Tibial artery (tissue), 4 donors: ENCODE results near the gene TMA7.

Experiments used
- DNase-seq, 2 donors: peaks; one replicate each; pipeline ENCODE4 v3.0.0-alpha.2; 2019
- H3K27ac ChIP-seq, 2 donors: fragments of 200-600 bp; sonication (generic) in 1 of 2; 1 replicate in 1 of 2; 2 replicates in 1 of 2; pipeline ENCODE4 v1.5.1; 2018 to 2019; ENCODE audit warnings: mild to moderate bottlenecking in 1 of 2
- H3K27me3 ChIP-seq, 2 donors: fragments of 200-600 bp; sonication (generic) in 1 of 2; one replicate each; pipeline versions ENCODE4 v1.5.1 to v1.6.0; 2016 to 2019
- H3K36me3 ChIP-seq, 3 donors: fragments of 200-600 bp; sonication (generic) in 2 of 3; one replicate each; pipeline ENCODE4 v1.5.1; 2016 to 2019; ENCODE audit warnings: mild to moderate bottlenecking in 2 of 3
- H3K4me1 ChIP-seq, 4 donors: fragments of 200-600 bp; sonication (generic) in 2 of 4; 1 replicate in 3 of 4; 2 replicates in 1 of 4; pipeline ENCODE4 v1.5.1; 2016 to 2019
- H3K4me3 ChIP-seq, 2 donors: fragments of 200-600 bp; sonication (generic) in 1 of 2; 1 replicate in 1 of 2; 2 replicates in 1 of 2; pipeline ENCODE4 v1.5.1; 2018 to 2019; ENCODE audit warnings: mild to moderate bottlenecking in 2 of 2
- H3K9me3 ChIP-seq, 3 donors: fragments of 200-600 bp; sonication (generic) in 1 of 3; one replicate each; pipeline ENCODE4 v1.5.1; 2016 to 2019
- intact Hi-C: fragments of 100-400 bp; cut with DNase I; formaldehyde crosslinking; loops from one replicate; pipeline ENCODE4 v1.15.0; 2023; ENCODE audit warnings: low total_unique reads
- TF ChIP-seq, protein P1 (sequence below), 2 experiments: fragments of 200-600 bp in 1 of 2; fragments of 450-650 bp in 1 of 2; IDR thresholded peaks; one replicate each; pipeline ENCODE4 v1.5.1; 2017 to 2019; ENCODE audit warnings: antibody characterized with exemption in 2 of 2, mild to moderate bottlenecking in 1 of 2, moderate library complexity in 1 of 2

Gene TMA7

DNA sequence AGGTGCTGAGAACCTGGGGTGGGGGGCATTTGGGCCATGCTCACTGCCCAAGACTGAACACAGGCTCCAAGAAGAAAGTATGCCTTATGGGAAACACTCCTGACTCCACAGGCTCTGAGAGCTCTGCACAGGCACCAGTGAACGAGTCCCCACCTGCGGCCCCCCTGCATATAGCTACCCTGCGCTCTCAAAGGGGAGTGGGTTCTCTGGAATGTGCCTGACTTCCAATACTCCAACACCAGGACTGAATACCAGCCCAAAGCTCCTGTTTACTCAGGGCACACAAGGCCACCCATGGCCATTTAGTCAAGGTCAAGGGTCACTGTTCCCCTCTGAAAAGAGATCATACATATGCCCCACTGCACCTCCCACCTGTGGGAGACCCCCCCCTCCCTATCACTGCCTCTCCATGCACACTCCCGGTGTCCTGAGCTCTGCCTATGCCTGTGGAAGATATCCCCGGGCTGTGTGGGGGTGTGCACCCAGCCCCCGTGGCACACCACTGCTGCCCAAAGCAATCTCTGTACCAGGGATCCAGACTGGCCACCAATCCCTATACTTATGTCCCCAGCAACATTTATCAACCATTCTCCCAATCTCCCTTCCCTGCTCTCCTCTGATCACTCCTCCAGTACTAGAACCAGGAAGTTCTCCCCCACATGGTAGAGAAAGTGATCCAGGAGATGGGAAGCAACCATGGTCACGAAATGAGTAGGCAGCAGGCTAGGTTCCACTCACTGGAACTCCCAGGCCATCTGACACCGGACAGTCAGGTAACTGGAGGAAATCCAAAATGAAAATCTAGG lies 8.6 kb upstream of the TMA7 start:
- Histone ChIP-seq H3K36me3 (peaks cover 0 to 15% (median 0%) of the 10 kb centered on the region in 3 donors), H3K4me3 (no peak overlapping the region), H3K27ac (peak overlapping the region; percentile 93 to 99), H3K4me1 (peaks cover 0 to 71% (median 52%) of the 10 kb centered on the region in 4 donors), H3K9me3 (no peaks in the 10 kb centered on the region), H3K27me3 (no peaks in the 10 kb centered on the region)
- TF ChIP-seq, protein P1, sequence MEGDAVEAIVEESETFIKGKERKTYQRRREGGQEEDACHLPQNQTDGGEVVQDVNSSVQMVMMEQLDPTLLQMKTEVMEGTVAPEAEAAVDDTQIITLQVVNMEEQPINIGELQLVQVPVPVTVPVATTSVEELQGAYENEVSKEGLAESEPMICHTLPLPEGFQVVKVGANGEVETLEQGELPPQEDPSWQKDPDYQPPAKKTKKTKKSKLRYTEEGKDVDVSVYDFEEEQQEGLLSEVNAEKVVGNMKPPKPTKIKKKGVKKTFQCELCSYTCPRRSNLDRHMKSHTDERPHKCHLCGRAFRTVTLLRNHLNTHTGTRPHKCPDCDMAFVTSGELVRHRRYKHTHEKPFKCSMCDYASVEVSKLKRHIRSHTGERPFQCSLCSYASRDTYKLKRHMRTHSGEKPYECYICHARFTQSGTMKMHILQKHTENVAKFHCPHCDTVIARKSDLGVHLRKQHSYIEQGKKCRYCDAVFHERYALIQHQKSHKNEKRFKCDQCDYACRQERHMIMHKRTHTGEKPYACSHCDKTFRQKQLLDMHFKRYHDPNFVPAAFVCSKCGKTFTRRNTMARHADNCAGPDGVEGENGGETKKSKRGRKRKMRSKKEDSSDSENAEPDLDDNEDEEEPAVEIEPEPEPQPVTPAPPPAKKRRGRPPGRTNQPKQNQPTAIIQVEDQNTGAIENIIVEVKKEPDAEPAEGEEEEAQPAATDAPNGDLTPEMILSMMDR (IDR thresholded peaks at IDR 0.05), result no peak
- DNase-seq, result peak; percentile 18 to 55
- intact Hi-C loops, result loop anchor here (10.0 kb wide), 2 partner anchors 127 to 197 kb away; partner anchors contain the start of gene NME6

DNA sequence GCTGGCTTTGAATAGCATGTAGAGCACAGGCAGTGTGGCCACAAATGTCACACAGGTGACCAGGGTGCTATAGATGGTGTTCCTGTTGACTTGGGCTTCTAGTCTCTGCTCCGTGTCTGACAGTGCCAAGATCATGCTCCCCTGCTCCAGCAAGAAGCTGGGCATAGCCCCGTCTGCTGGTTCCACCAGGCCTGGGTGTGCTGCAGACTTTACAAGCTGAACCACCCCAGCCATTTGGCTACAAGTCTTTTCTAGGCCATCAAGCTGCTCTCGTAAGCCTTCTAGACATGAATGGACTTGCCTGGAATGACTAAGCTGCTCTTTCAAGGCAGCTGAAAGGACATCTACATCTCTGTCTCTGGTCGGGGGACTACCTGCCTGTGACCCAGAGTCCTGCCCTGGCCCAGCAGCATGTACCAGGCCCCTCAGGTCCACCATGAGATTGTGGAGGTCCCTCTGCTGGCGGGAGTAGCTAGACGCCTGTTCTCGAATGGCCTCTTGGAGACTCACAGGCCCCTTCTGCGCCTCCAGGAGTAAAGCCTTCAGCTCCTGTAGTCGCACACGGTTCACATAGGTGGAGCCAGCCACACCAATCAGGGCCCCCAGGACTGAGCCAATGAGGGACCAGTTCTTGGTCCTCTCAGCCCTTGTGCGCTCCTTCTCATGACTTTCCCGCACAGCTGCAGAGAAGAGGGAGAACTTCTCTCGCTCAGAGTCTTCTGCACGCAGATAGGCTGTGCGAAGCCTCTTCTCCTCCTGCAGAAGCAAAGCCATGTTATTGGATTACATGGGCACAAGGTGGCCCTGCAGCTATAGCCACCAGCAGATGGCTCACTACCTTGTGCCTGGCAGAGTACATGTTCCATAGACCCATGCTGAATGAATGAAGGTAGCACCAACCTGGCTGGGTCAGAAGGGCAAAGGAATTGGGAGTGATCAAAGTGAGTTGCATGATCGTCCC lies 7.4 kb upstream of the TMA7 start:
- peaks cover 0 to 15% (median 0%) of the 10 kb centered on the region in 3 donors for H3K36me3 ChIP-seq
- TF ChIP-seq, protein P1 (IDR thresholded peaks at IDR 0.05), result no peak
- H3K9me3 ChIP-seq, result no peaks in the 10 kb centered on the region
- intact Hi-C loops, result loop anchor here (10.0 kb wide), 2 partner anchors 128 to 198 kb away; partner anchors contain the start of gene NME6
- H3K4me3 ChIP-seq, result no peak overlapping the region
- H3K27me3 ChIP-seq, result no peaks in the 10 kb centered on the region
- H3K4me1 ChIP-seq, result peaks cover 0 to 58% (median 42%) of the 10 kb centered on the region in 4 donors
- peak overlapping the region; percentile 93 to 99 for H3K27ac ChIP-seq
- peak; percentile 18 to 63 for DNase-seq

DNA sequence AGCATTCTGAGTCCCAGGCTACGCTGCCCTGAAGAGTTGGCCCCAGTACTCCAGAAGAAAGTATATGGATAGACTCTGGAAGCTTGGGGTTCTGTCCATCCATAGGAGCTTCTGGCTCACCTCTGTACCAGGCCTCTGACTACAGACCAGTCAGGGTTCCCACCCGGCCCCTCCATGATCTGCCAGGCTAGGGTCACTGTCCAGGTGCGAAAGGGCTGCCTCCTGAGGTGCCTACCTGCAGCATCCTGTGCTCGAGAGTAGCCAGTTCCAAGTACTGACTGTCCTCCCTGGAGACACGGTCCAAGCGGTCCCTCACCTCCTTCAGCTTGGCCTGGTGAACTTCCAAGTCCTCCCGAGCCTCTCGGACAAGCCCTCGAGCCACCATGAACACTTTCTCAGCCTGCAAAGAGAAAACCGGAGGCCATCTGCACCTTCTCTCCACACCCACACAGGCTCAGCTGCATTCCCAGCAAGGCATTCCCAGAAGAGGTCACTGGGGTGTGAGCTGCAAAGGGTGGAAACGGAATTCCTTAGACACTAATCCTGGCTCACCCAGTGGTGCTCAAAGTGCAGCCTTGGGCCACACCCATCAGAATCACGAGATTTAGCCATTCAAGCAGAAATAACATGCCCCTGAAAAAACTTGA lies 6.5 kb upstream of the TMA7 start:
- Histone ChIP-seq H3K4me3 (peak overlapping the region; percentile 10 to 15), H3K27me3 (no peaks in the 10 kb centered on the region), H3K36me3 (peaks cover 0 to 15% (median 0%) of the 10 kb centered on the region in 3 donors), H3K27ac (peak overlapping the region; percentile 93 to 99), H3K4me1 (peaks cover 0 to 49% (median 36%) of the 10 kb centered on the region in 4 donors), H3K9me3 (no peaks in the 10 kb centered on the region)
- intact Hi-C loops, result loop anchor here (10.0 kb wide), 2 partner anchors 129 to 199 kb away; partner anchors contain the start of gene NME6
- TF ChIP-seq, protein P1 (IDR thresholded peaks at IDR 0.05), result no peak
- DNase-seq, result peak; percentile 67 to 73

DNA sequence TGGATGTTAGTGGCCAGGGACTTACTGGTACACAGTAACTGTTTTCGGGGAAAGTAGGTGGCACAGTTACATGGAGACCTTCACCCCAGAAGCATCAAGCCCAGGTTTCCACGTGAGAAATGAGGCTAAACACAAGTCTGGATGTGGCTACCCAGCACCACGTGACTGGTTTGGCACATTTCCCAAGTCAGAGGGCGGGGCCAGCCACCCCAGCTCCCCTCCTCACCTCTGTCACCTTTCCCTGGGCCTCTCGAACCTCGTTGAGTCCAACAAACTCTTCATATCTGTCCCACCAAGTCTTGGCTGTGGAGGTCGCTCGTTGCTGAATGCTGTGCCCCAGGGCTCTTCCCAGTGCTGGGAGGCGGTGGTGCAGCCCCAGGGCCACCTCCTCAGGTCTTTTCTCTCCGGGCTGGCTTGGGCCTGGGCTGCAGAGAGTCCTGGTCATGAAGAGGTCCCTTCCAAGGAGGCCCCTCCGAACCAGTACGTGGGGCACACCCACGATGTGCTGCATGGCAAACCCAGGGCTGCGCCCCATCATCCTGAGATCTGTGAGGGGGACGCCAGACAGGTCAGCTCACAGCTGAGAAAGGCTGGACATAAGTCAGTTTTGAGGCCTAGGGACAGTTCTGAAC lies 5.3 kb upstream of the TMA7 start:
- Histone ChIP-seq H3K4me1 (peaks cover 5 to 55% (median 42%) of the 10 kb centered on the region in 4 donors), H3K9me3 (no peaks in the 10 kb centered on the region), H3K27me3 (no peaks in the 10 kb centered on the region), H3K27ac (peak overlapping the region; percentile 93 to 99), H3K4me3 (no peak overlapping the region), H3K36me3 (peaks cover 0 to 15% (median 0%) of the 10 kb centered on the region in 3 donors)
- peak; percentile 20 to 64 for DNase-seq
- TF ChIP-seq, protein P1 (IDR thresholded peaks at IDR 0.05), result no peak
- intact Hi-C loops, result loop anchor here (10.0 kb wide), 2 partner anchors 130 to 200 kb away; partner anchors contain the start of gene NME6
